Measurements from ENCODE around the gene LIPN. TPM values are rescaled to one million over a fixed set of nuclear protein-coding genes. Genes with fewer than 3 reads are reported as not detected.

LIPN gene
- total and polyA plus RNA-seq, 2 experiments from 2014 or later = not detected

DNA sequence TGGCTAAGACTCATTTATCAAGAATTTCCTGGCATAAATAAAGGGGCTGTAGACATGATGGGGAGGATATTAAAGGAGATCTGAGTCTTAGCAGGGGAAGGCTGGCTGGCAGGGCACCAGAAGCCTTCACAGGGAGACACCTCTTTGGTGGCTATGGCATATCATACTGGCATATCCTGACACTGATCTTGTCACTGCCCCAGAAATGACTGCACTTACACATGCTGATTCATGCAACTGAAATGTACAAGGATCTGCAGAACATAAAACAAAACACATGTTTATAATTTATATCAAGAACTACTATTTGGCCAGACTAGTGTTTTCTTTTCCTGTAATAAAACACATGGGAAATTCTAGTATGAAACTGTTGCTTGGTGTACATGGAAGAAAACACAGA lies 5.5 kb upstream of the LIPN start:
- DNase-seq (ENCODE audit: low spot score) (no peak), ATAC-seq (no peak)
- Histone ChIP-seq H3K27me3 (ENCODE audit: insufficient read depth) (no peaks in the 10 kb centered on the region), H3K4me2 (no peak overlapping the region), H3F3A (replicated peaks; ENCODE audit: low read depth) (no peaks in the 10 kb centered on the region), H2AFZ (no peak overlapping the region), H3K4me3 (no peak overlapping the region), H3K4me1 (ENCODE audit: insufficient read depth) (peaks cover 10% of the 10 kb centered on the region), H3K36me3 (ENCODE audit: insufficient read depth) (no peaks in the 10 kb centered on the region), H4K20me1 (replicated peaks; ENCODE audit: insufficient read depth) (no peaks in the 10 kb centered on the region), H3K9me2 (ENCODE audit: insufficient read depth) (no peaks in the 10 kb centered on the region), H3K79me2 (replicated peaks; ENCODE audit: insufficient read depth) (no peaks in the 10 kb centered on the region), H3K27ac (ENCODE audit: low read depth) (no peak overlapping the region)
- Mint-ChIP-seq H3K27me3 (ENCODE audit: insufficient read depth, low read depth, poor library complexity) (peaks cover 2% of the 10 kb centered on the region), H3K9me3 (no peaks in the 10 kb centered on the region; the same call in 1 of the 3 replicates), H3K36me3 (ENCODE audit: low read depth) (no peaks in the 10 kb centered on the region), H3K4me3 (no peak overlapping the region), H3K4me1 (peaks cover 12% of the 10 kb centered on the region), H3K27ac (no peak overlapping the region)
- TF ChIP-seq ZNF331 (CRISPR knock-in tag; IDR thresholded peaks at IDR 0.05; ENCODE audit: low read depth) (no peak), NANOG (IDR thresholded peaks at IDR 0.05; ENCODE audit: borderline replicate concordance) (no peak), STAT1 (IDR thresholded peaks at IDR 0.05; ENCODE audit: unreplicated experiment) (no peak), CREB1 (CRISPR knock-in tag; IDR thresholded peaks at IDR 0.05; ENCODE audit: low read depth) (no peak), EZH2 (IDR thresholded peaks at IDR 0.05; ENCODE audit: low read depth, unreplicated experiment) (no peak), POLR2AphosphoS5 (IDR thresholded peaks at IDR 0.05; ENCODE audit: low read depth) (no peak), EZH2phosphoT487 (IDR thresholded peaks at IDR 0.05; ENCODE audit: unreplicated experiment) (no peak), ZNF114 (CRISPR knock-in tag; IDR thresholded peaks at IDR 0.05) (no peak), JUNB (IDR thresholded peaks at IDR 0.05; ENCODE audit: unreplicated experiment) (no peak)
- TF ChIP-seq, protein P1, sequence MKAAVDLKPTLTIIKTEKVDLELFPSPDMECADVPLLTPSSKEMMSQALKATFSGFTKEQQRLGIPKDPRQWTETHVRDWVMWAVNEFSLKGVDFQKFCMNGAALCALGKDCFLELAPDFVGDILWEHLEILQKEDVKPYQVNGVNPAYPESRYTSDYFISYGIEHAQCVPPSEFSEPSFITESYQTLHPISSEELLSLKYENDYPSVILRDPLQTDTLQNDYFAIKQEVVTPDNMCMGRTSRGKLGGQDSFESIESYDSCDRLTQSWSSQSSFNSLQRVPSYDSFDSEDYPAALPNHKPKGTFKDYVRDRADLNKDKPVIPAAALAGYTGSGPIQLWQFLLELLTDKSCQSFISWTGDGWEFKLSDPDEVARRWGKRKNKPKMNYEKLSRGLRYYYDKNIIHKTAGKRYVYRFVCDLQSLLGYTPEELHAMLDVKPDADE (IDR thresholded peaks at IDR 0.05) = no peak
- TF ChIP-seq, protein P2, sequence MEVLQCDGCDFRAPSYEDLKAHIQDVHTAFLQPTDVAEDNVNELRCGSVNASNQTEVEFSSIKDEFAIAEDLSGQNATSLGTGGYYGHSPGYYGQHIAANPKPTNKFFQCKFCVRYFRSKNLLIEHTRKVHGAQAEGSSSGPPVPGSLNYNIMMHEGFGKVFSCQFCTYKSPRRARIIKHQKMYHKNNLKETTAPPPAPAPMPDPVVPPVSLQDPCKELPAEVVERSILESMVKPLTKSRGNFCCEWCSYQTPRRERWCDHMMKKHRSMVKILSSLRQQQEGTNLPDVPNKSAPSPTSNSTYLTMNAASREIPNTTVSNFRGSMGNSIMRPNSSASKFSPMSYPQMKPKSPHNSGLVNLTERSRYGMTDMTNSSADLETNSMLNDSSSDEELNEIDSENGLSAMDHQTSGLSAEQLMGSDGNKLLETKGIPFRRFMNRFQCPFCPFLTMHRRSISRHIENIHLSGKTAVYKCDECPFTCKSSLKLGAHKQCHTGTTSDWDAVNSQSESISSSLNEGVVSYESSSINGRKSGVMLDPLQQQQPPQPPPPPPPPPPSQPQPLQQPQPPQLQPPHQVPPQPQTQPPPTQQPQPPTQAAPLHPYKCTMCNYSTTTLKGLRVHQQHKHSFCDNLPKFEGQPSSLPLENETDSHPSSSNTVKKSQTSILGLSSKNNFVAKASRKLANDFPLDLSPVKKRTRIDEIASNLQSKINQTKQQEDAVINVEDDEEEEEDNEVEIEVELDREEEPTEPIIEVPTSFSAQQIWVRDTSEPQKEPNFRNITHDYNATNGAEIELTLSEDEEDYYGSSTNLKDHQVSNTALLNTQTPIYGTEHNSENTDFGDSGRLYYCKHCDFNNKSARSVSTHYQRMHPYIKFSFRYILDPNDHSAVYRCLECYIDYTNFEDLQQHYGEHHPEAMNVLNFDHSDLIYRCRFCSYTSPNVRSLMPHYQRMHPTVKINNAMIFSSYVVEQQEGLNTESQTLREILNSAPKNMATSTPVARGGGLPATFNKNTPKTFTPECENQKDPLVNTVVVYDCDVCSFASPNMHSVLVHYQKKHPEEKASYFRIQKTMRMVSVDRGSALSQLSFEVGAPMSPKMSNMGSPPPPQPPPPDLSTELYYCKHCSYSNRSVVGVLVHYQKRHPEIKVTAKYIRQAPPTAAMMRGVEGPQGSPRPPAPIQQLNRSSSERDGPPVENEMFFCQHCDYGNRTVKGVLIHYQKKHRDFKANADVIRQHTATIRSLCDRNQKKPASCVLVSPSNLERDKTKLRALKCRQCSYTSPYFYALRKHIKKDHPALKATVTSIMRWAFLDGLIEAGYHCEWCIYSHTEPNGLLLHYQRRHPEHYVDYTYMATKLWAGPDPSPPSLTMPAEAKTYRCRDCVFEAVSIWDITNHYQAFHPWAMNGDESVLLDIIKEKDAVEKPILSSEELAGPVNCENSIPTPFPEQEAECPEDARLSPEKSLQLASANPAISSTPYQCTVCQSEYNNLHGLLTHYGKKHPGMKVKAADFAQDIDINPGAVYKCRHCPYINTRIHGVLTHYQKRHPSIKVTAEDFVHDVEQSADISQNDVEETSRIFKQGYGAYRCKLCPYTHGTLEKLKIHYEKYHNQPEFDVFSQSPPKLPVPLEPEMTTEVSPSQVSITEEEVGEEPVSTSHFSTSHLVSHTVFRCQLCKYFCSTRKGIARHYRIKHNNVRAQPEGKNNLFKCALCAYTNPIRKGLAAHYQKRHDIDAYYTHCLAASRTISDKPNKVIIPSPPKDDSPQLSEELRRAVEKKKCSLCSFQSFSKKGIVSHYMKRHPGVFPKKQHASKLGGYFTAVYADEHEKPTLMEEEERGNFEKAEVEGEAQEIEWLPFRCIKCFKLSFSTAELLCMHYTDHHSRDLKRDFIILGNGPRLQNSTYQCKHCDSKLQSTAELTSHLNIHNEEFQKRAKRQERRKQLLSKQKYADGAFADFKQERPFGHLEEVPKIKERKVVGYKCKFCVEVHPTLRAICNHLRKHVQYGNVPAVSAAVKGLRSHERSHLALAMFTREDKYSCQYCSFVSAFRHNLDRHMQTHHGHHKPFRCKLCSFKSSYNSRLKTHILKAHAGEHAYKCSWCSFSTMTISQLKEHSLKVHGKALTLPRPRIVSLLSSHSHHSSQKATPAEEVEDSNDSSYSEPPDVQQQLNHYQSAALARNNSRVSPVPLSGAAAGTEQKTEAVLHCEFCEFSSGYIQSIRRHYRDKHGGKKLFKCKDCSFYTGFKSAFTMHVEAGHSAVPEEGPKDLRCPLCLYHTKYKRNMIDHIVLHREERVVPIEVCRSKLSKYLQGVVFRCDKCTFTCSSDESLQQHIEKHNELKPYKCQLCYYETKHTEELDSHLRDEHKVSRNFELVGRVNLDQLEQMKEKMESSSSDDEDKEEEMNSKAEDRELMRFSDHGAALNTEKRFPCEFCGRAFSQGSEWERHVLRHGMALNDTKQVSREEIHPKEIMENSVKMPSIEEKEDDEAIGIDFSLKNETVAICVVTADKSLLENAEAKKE (CRISPR knock-in tag; IDR thresholded peaks at IDR 0.05) = no peak
- TF ChIP-seq, protein P3, sequence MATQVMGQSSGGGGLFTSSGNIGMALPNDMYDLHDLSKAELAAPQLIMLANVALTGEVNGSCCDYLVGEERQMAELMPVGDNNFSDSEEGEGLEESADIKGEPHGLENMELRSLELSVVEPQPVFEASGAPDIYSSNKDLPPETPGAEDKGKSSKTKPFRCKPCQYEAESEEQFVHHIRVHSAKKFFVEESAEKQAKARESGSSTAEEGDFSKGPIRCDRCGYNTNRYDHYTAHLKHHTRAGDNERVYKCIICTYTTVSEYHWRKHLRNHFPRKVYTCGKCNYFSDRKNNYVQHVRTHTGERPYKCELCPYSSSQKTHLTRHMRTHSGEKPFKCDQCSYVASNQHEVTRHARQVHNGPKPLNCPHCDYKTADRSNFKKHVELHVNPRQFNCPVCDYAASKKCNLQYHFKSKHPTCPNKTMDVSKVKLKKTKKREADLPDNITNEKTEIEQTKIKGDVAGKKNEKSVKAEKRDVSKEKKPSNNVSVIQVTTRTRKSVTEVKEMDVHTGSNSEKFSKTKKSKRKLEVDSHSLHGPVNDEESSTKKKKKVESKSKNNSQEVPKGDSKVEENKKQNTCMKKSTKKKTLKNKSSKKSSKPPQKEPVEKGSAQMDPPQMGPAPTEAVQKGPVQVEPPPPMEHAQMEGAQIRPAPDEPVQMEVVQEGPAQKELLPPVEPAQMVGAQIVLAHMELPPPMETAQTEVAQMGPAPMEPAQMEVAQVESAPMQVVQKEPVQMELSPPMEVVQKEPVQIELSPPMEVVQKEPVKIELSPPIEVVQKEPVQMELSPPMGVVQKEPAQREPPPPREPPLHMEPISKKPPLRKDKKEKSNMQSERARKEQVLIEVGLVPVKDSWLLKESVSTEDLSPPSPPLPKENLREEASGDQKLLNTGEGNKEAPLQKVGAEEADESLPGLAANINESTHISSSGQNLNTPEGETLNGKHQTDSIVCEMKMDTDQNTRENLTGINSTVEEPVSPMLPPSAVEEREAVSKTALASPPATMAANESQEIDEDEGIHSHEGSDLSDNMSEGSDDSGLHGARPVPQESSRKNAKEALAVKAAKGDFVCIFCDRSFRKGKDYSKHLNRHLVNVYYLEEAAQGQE (IDR thresholded peaks at IDR 0.05; ENCODE audit: unreplicated experiment) = no peak
- TF ChIP-seq, protein P4, sequence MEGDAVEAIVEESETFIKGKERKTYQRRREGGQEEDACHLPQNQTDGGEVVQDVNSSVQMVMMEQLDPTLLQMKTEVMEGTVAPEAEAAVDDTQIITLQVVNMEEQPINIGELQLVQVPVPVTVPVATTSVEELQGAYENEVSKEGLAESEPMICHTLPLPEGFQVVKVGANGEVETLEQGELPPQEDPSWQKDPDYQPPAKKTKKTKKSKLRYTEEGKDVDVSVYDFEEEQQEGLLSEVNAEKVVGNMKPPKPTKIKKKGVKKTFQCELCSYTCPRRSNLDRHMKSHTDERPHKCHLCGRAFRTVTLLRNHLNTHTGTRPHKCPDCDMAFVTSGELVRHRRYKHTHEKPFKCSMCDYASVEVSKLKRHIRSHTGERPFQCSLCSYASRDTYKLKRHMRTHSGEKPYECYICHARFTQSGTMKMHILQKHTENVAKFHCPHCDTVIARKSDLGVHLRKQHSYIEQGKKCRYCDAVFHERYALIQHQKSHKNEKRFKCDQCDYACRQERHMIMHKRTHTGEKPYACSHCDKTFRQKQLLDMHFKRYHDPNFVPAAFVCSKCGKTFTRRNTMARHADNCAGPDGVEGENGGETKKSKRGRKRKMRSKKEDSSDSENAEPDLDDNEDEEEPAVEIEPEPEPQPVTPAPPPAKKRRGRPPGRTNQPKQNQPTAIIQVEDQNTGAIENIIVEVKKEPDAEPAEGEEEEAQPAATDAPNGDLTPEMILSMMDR (conservative IDR thresholded peaks at IDR 0.05; ENCODE audit: low read depth in 2 of 2) = no peak

All from GM23338 (cell line).